HepG2 (cell line): ENCODE measurements around the gene MICALL2. TPM values are rescaled to one million over a fixed set of nuclear protein-coding genes. Genes with fewer than 3 reads are reported as not detected.
A peak's percentile ranks its signal among the peaks of the same experiment; 100 is the strongest.

Source experiments
- DPF2 ChIP-seq: sonication (generic); formaldehyde crosslinking; IDR thresholded peaks from 2 replicates; pipeline ENCODE4 v1.4.0; 2020; ENCODE audit warnings: mild to moderate bottlenecking, low read depth, missing genetic modification reagents, borderline replicate concordance
- GTF2F1 ChIP-seq: fragments of 150-350 bp; IDR thresholded peaks from 2 replicates; pipeline ENCODE4 v1.6.1; 2014; ENCODE audit warnings: low read length
- MTERF4 ChIP-seq: sonication (generic); formaldehyde crosslinking; IDR thresholded peaks from 2 replicates; pipeline ENCODE4 v1.8.0; 2023; ENCODE audit warnings: mild to moderate bottlenecking, missing genetic modification reagents
- POLR2AphosphoS5 ChIP-seq: IDR thresholded peaks from 2 replicates; pipeline ENCODE4 v1.6.1; 2012; ENCODE audit warnings: low read depth, low read length
- SOX5 ChIP-seq: IDR thresholded peaks from 2 replicates; pipeline ENCODE4 v1.6.1; 2016; ENCODE audit warnings: borderline replicate concordance
- STAG1 ChIP-seq: sonication (generic); formaldehyde crosslinking; IDR thresholded peaks from 2 replicates; pipeline ENCODE4 v1.4.0; 2020; ENCODE audit warnings: missing genetic modification reagents
- ZBED4 ChIP-seq: sonication (generic); formaldehyde crosslinking; IDR thresholded peaks from 2 replicates; pipeline ENCODE4 v1.4.0; 2020; ENCODE audit warnings: missing genetic modification reagents, borderline replicate concordance
- ZBTB33 ChIP-seq: sonication (generic); formaldehyde crosslinking; IDR thresholded peaks from 2 replicates; pipeline ENCODE4 v1.4.0; 2020; ENCODE audit warnings: missing genetic modification reagents
- ZBTB7A ChIP-seq: sonication (generic); formaldehyde crosslinking; IDR thresholded peaks from 2 replicates; pipeline ENCODE4 v1.8.0; 2022; ENCODE audit warnings: mild to moderate bottlenecking, missing genetic modification reagents
- ZEB1 ChIP-seq: IDR thresholded peaks from 2 replicates; pipeline ENCODE4 v1.6.1; 2012; ENCODE audit warnings: mild to moderate bottlenecking, low read depth, inconsistent platforms; ENCODE audit not compliant: insufficient replicate concordance
- ZKSCAN1 ChIP-seq: fragments of 150-350 bp; IDR thresholded peaks from 2 replicates; pipeline ENCODE4 v1.6.1; 2014; ENCODE audit warnings: low read length
- ZNF264 ChIP-seq: sonication (generic); formaldehyde crosslinking; IDR thresholded peaks from 2 replicates; pipeline ENCODE4 v1.4.0; 2020; ENCODE audit warnings: missing genetic modification reagents
- ZNF383 ChIP-seq: sonication (generic); formaldehyde crosslinking; IDR thresholded peaks from 2 replicates; pipeline ENCODE4 v1.4.0; 2020; ENCODE audit warnings: missing genetic modification reagents, mild to moderate bottlenecking, borderline replicate concordance
- ZNF605 ChIP-seq: sonication (generic); formaldehyde crosslinking; IDR thresholded peaks from 2 replicates; pipeline ENCODE4 v1.8.0; 2022; ENCODE audit warnings: mild to moderate bottlenecking, missing genetic modification reagents
- ZNF629 ChIP-seq: sonication (generic); formaldehyde crosslinking; conservative IDR thresholded peaks from 2 replicates; pipeline ENCODE4 v1.5.0; 2020; ENCODE audit warnings: missing genetic modification reagents
- ZNF704 ChIP-seq: sonication (generic); formaldehyde crosslinking; IDR thresholded peaks from 2 replicates; pipeline ENCODE4 v1.8.1; 2023; ENCODE audit warnings: mild to moderate bottlenecking, inconsistent platforms, moderate library complexity, missing genetic modification reagents, borderline replicate concordance
- ZNF790 ChIP-seq: sonication (generic); formaldehyde crosslinking; IDR thresholded peaks from 2 replicates; pipeline ENCODE4 v1.8.0; 2022; ENCODE audit warnings: missing genetic modification reagents, mild to moderate bottlenecking, borderline replicate concordance
- ZNF800 ChIP-seq: sonication (generic); formaldehyde crosslinking; IDR thresholded peaks from 2 replicates; pipeline ENCODE4 v1.4.0; 2020; ENCODE audit warnings: missing genetic modification reagents
- polyA plus RNA-seq, 8 experiments: library from polyadenylated mRNA; depleted of rRNA in 3 of 8; stranded (reverse) in 7 of 8; unstranded in 1 of 8; fragments of >200 nt; fragmentation: Illumina TruSeq in 4 of 8; extraction: Trizol in 4 of 8; gene quantifications; 2 replicates each; pipeline versions ENCODE4 v1.2.1 to v1.2.3, GENCODE V29; 2011 to 2016; ENCODE audit warnings: low read depth in 4 of 8, missing spikeins in 1 of 8, mixed read lengths in 1 of 8; ENCODE audit not compliant: insufficient read depth in 1 of 8
- total RNA-seq, 5 experiments: library from RNA; depleted of rRNA; stranded (reverse); fragments of >200 nt; fragmentation: Illumina TruSeq; extraction: Trizol; gene quantifications; 2 replicates each; pipeline ENCODE4 v1.2.3, GENCODE V29; 2016; ENCODE audit warnings: low read depth in 1 of 5

The MICALL2 gene
- total and polyA plus RNA-seq, 2 of the 13 experiments (the other 11 are each of a cell fraction or from before 2014, with no cell fraction given): 5.8 to 12.4 TPM

GRCh38 chr7:1503816-1504775 lies 44.8 kb upstream of the MICALL2 start, which contains the start of gene INTS1 (continued):
- TF ChIP-seq MTERF4 (CRISPR knock-in tag): peak; percentile 29; the same call in 1 of the 2 replicates
- peak; percentile 41; the same call in 1 of the 2 replicates for TF ChIP-seq ZNF605 (CRISPR knock-in tag)
- TF ChIP-seq GTF2F1: no peak
- peak; percentile 35; the same call in 1 of the 2 replicates for TF ChIP-seq SOX5 (CRISPR knock-in tag)
- TF ChIP-seq ZNF264 (CRISPR knock-in tag): no peak
- peak; percentile 67; the same call in 1 of the 2 replicates for TF ChIP-seq ZBTB33 (CRISPR knock-in tag)
- TF ChIP-seq ZNF383 (CRISPR knock-in tag): peak; percentile 70; the same call in 1 of the 2 replicates
- no peak for TF ChIP-seq ZNF790 (CRISPR knock-in tag)
- TF ChIP-seq DPF2: no peak
- TF ChIP-seq ZNF800 (CRISPR knock-in tag): peak; percentile 95
- no peak for TF ChIP-seq ZKSCAN1
- no peak for TF ChIP-seq ZNF629 (CRISPR knock-in tag)
- TF ChIP-seq POLR2AphosphoS5: peak; percentile 56
- TF ChIP-seq ZEB1: peak; percentile 42
- no peak for TF ChIP-seq ZNF704 (CRISPR knock-in tag)
- peak; percentile 51 for TF ChIP-seq STAG1 (CRISPR knock-in tag)
- peak; percentile 65; the same call in 1 of the 2 replicates for TF ChIP-seq ZBTB7A
- TF ChIP-seq ZBED4 (CRISPR knock-in tag): peak; percentile 98
